ENCODE results near the gene KCNJ6. TPM values are rescaled to one million over a fixed set of nuclear protein-coding genes. Genes with fewer than 3 reads are reported as not detected.

Gene KCNJ6, protein sequence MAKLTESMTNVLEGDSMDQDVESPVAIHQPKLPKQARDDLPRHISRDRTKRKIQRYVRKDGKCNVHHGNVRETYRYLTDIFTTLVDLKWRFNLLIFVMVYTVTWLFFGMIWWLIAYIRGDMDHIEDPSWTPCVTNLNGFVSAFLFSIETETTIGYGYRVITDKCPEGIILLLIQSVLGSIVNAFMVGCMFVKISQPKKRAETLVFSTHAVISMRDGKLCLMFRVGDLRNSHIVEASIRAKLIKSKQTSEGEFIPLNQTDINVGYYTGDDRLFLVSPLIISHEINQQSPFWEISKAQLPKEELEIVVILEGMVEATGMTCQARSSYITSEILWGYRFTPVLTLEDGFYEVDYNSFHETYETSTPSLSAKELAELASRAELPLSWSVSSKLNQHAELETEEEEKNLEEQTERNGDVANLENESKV
- total RNA-seq, result 0.47 TPM

DNA sequence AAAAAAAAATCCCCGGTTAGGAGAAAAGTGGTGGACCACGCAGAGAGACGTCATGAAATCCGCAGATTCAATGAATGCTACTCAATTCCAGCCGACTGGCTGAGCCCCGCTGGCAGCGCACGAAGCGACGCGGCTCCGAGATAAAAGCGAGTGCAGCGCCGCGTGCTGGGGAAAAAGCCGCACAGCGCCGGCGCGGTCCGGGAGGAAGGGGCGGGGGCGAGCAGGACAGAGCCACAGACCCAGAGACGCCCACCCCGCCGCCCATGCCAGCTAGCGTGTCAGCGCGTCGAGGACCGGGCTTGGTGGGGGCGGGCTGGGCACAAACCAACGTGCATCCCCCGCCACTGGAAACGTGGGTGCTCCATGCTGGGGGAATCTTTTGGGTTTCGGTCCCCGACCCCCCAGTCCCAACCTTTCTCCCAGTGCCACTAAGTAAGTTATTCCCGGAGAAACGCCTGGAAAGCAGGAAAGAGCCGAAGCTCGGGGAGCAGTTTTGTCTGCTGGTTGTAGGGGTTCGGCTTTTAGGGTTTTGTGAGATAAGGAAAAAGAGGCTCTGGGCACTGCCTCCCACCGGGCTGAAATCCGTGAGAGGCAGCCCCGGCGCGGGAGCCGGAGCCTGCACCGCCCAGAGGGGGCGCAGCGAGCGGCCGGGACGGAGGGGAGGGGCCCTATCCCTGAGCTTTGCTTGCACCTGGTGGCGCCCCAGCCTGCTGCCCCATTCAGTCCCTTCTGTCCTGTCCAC lies at the start of gene KCNJ6:
KCNJ6 (minus strand) TSS at position 148 of the 742 bp plus-strand sequence. CDS start 75,775 bp downstream, outside the sequence.

All from metanephros (tissue), 1 donor.